HEK293T (cell line): Measurements from ENCODE around the gene RNF26.

Experiments
- CTCF ChIA-PET: fragments of 350-600 bp; formaldehyde crosslinking; extraction: SDS; loops from one replicate; lab custom pipeline; 2021; ENCODE audit warnings: antibody characterized with exemption, inconsistent platforms; lab: Yijun Ruan, JAX
- POLR2A ChIA-PET: fragments of 350-600 bp; formaldehyde crosslinking; extraction: SDS; loops from one replicate; lab custom pipeline; 2020; ENCODE audit warnings: antibody characterized with exemption, inconsistent platforms; lab: Yijun Ruan, JAX
- DNase-seq: peaks from one replicate; pipeline ENCODE4 v3.0.0; 2012; ENCODE audit warnings: mixed read lengths; ENCODE audit errors: extremely low spot score
- ARNT ChIP-seq: fragments of 450-650 bp; IDR thresholded peaks from 2 replicates; pipeline ENCODE4 v1.6.1; 2017; ENCODE audit warnings: mild to moderate bottlenecking
- BHLHE40 ChIP-seq: fragments of 450-650 bp; IDR thresholded peaks from 2 replicates; pipeline ENCODE4 v1.6.1; 2016; ENCODE audit warnings: mild to moderate bottlenecking, moderate library complexity, borderline replicate concordance
- CTBP1 ChIP-seq: fragments of 450-650 bp; IDR thresholded peaks from 2 replicates; pipeline ENCODE4 v1.6.1; 2016; ENCODE audit warnings: borderline replicate concordance
- ELF4 ChIP-seq: fragments of 450-650 bp; IDR thresholded peaks from 2 replicates; pipeline ENCODE4 v1.6.1; 2017; ENCODE audit warnings: antibody characterized with exemption
- FOXA1 ChIP-seq: fragments of 450-650 bp; IDR thresholded peaks from 2 replicates; pipeline ENCODE4 v1.6.1; 2016; ENCODE audit warnings: mild to moderate bottlenecking
- FOXK2 ChIP-seq: fragments of 450-650 bp; IDR thresholded peaks from 2 replicates; pipeline ENCODE4 v1.6.1; 2016; ENCODE audit warnings: mild to moderate bottlenecking
- FOXM1 ChIP-seq: fragments of 450-650 bp; IDR thresholded peaks from 2 replicates; pipeline ENCODE4 v1.6.1; 2017; ENCODE audit warnings: mild to moderate bottlenecking, borderline replicate concordance
- HDGF ChIP-seq: fragments of 450-650 bp; IDR thresholded peaks from 2 replicates; pipeline ENCODE4 v1.6.1; 2017; ENCODE audit warnings: antibody characterized with exemption, borderline replicate concordance
- L3MBTL2 ChIP-seq: fragments of 450-650 bp; conservative IDR thresholded peaks from 2 replicates; pipeline ENCODE4 v1.6.1; 2016; ENCODE audit warnings: mild to moderate bottlenecking
- LEF1 ChIP-seq: fragments of 450-650 bp; IDR thresholded peaks from 2 replicates; pipeline ENCODE4 v1.6.1; 2017; ENCODE audit warnings: mild to moderate bottlenecking, borderline replicate concordance
- NFRKB ChIP-seq: fragments of 450-650 bp; IDR thresholded peaks from 2 replicates; pipeline ENCODE4 v1.6.1; 2016; ENCODE audit warnings: mild to moderate bottlenecking, moderate library complexity
- PKNOX1 ChIP-seq: fragments of 450-650 bp; IDR thresholded peaks from 2 replicates; pipeline ENCODE4 v1.6.1; 2016
- SP1 ChIP-seq: fragments of 450-650 bp; IDR thresholded peaks from 2 replicates; pipeline ENCODE4 v1.6.1; 2017
- SUZ12 ChIP-seq: fragments of 450-650 bp; IDR thresholded peaks from 2 replicates; pipeline ENCODE4 v1.6.1; 2016; ENCODE audit warnings: mild to moderate bottlenecking
- TARDBP ChIP-seq: fragments of 450-650 bp; IDR thresholded peaks from 2 replicates; pipeline ENCODE4 v1.6.1; 2016
- ZNF384 ChIP-seq: fragments of 450-650 bp; IDR thresholded peaks from 2 replicates; pipeline ENCODE4 v1.6.1; 2016

RNF26 gene

GRCh38 chr11:119334174-119334930 lies at the start of gene RNF26:
Gene RNF26, plus strand, starts transcription at chr11:119334527. Its CDS starts 596 bp downstream, at chr11:119335123.
- POLR2A ChIA-PET = interaction anchor here (0.6 to 1.5 kb wide), 9 partner anchors 10 to 227 kb away, joined by 3 to 7 read pairs (median 5); partner anchors contain the start of genes C2CD2L and MCAM
- CTCF ChIA-PET = interaction anchor here (0.8 to 1.0 kb wide), 2 partner anchors 10 to 12 kb away, joined by 3 read pairs; no protein-coding TSS in a partner anchor
- peak; percentile 98 for DNase-seq
- TF ChIP-seq PKNOX1 (peak; percentile 69), BHLHE40 (no peak), ARNT (no peak), L3MBTL2 (no peak), FOXM1 (peak; percentile 100), TARDBP (no peak)

GRCh38 chr11:119285431-119285830 lies 48.9 kb upstream of the RNF26 start:
- TF ChIP-seq HDGF (no peak), BHLHE40 (no peak), ARNT (no peak), LEF1 (no peak), NFRKB (no peak), SP1 (no peak), CTBP1 (no peak)
- DNase-seq = no peak
- CTCF ChIA-PET = no interaction called here
- POLR2A ChIA-PET = no interaction called here

- no peak for DNase-seq
- CTCF ChIA-PET = no interaction called here
- POLR2A ChIA-PET = no interaction called here
- no peak for TF ChIP-seq PKNOX1
- no peak for TF ChIP-seq FOXK2
- TF ChIP-seq CTBP1 = no peak
- no peak for TF ChIP-seq BHLHE40
- no peak for TF ChIP-seq TARDBP
- no peak for TF ChIP-seq HDGF
- no peak for TF ChIP-seq L3MBTL2
- TF ChIP-seq LEF1 = no peak
- TF ChIP-seq FOXM1 = no peak
- TF ChIP-seq SP1 = no peak
- no peak for TF ChIP-seq ARNT
- TF ChIP-seq ZNF384 = no peak
- TF ChIP-seq SUZ12 = no peak
- TF ChIP-seq ELF4 = no peak
- TF ChIP-seq NFRKB = no peak
- no peak for TF ChIP-seq FOXA1
These were observed 46.1 kb upstream of the RNF26 start for GRCh38 chr11:119288219-119288618.

- TF ChIP-seq ARNT (no peak), SUZ12 (no peak), FOXA1 (no peak), ELF4 (no peak), NFRKB (no peak), LEF1 (no peak), L3MBTL2 (no peak), PKNOX1 (no peak)
- no peak for DNase-seq
- ChIA-PET CTCF (no interaction called here), POLR2A (no interaction called here)
These were observed 43.3 kb upstream of the RNF26 start for GRCh38 chr11:119290894-119291497.

- ChIA-PET CTCF (no interaction called here), POLR2A (no interaction called here)
- no peak for DNase-seq
- TF ChIP-seq L3MBTL2 (no peak), ZNF384 (no peak), TARDBP (no peak), NFRKB (no peak), FOXM1 (no peak), CTBP1 (no peak), PKNOX1 (no peak), BHLHE40 (no peak)
These were observed 40.9 kb upstream of the RNF26 start for GRCh38 chr11:119293461-119293860.

GRCh38 chr11:119295178-119295577 lies 39.1 kb upstream of the RNF26 start:
- CTCF ChIA-PET = no interaction called here
- no peak for TF ChIP-seq CTBP1
- TF ChIP-seq L3MBTL2 = no peak
- no peak for TF ChIP-seq BHLHE40
- DNase-seq = no peak
- POLR2A ChIA-PET = no interaction called here
